Measurements from ENCODE around the gene KCNT1. TPM values are rescaled to one million over a fixed set of nuclear protein-coding genes. Genes with fewer than 3 reads are reported as not detected.
A peak's percentile ranks its signal among the peaks of the same experiment; 100 is the strongest.

KCNT1 gene
- total RNA-seq, 1 experiment from 2014 or later, result 0.68 TPM

- no peaks in the 10 kb centered on the region for H3K4me1 ChIP-seq (ENCODE audit: insufficient read depth, low read length)
- Mint-ChIP-seq H3K36me3 (ENCODE audit: insufficient read depth in 1 of 3, low read depth in 3 of 3) (no peaks in the 10 kb centered on the region), H3K4me1 (peaks cover 3 to 9% of the 10 kb centered on the region in 2 experiments; a peak in 3 of 4 replicates), H3K9me3 (no peaks in the 10 kb centered on the region), H3K27me3 (ENCODE audit: low read depth) (no peaks in the 10 kb centered on the region; the same call in 1 of the 2 replicates), H3K4me3 (no peak overlapping the region), H3K27ac (peak overlapping the region in 1 of 3 experiments; percentile 40; a peak in 2 of 7 replicates)
- DNase-seq, result no peak
- no peak overlapping the region for H4K91ac ChIP-seq (ENCODE audit: insufficient read length, low read depth, low read length)
- no peak overlapping the region for H2AK5ac ChIP-seq (ENCODE audit: insufficient read length, low read length)
- no peak overlapping the region for H3T11ph ChIP-seq (ENCODE audit: low read length)
- no peak overlapping the region for H3K9ac ChIP-seq (ENCODE audit: extremely low read depth, insufficient read length, low read length)
- no peak overlapping the region for H3K4ac ChIP-seq (ENCODE audit: low read depth, low read length)
- H3K79me1 ChIP-seq (ENCODE audit: insufficient read depth, low read depth, low read length, poor library complexity, severe bottlenecking), result no peaks in the 10 kb centered on the region
- H3K9me3 ChIP-seq (ENCODE audit: control insufficient read depth, low read depth, low read length), result no peaks in the 10 kb centered on the region
- WGBS (ENCODE audit: extremely low coverage, insufficient read length, low lambda C conversion rate), result no CpG with 5 or more reads among the region's 16 CpGs
- no peak overlapping the region for H4K8ac ChIP-seq (replicated peaks; ENCODE audit: insufficient read length, low read depth, low read length)
- no peak for TF ChIP-seq CTCF (conservative IDR thresholded peaks at IDR 0.05)
- H2BK5ac ChIP-seq (ENCODE audit: insufficient read length, low read length), result no peak overlapping the region
- H3K4me2 ChIP-seq (ENCODE audit: insufficient read depth, insufficient read length, low read length), result no peak overlapping the region
- H3K23me2 ChIP-seq (ENCODE audit: insufficient read length, low read depth, low read length, poor library complexity, severe bottlenecking), result no peaks in the 10 kb centered on the region
- no peak overlapping the region for H3K27ac ChIP-seq (ENCODE audit: insufficient read length, low read depth, low read length)
- no peak overlapping the region for H2BK15ac ChIP-seq (ENCODE audit: low read depth, low read length)
- no peaks in the 10 kb centered on the region for H3K27me3 ChIP-seq (ENCODE audit: insufficient read depth, low read length)
- no peak overlapping the region for H3K23ac ChIP-seq (ENCODE audit: insufficient read length, low read depth, low read length)
- H2AFZ ChIP-seq (ENCODE audit: low read length), result no peak overlapping the region
- H3K18ac ChIP-seq (ENCODE audit: insufficient read length, low read depth, low read length), result no peak overlapping the region
- no peaks in the 10 kb centered on the region for H4K20me1 ChIP-seq (ENCODE audit: control insufficient read depth, insufficient read depth, insufficient read length)
- H4K5ac ChIP-seq (ENCODE audit: insufficient read length, low read depth, low read length), result no peak overlapping the region
- no peak overlapping the region for H3K56ac ChIP-seq (ENCODE audit: insufficient read length, low read depth, low read length)
- no peak overlapping the region for H2BK20ac ChIP-seq (ENCODE audit: low read depth, low read length, poor library complexity, severe bottlenecking)
- no peaks in the 10 kb centered on the region for H3K79me2 ChIP-seq (ENCODE audit: insufficient read depth, low read length)
- H3K14ac ChIP-seq (ENCODE audit: insufficient read depth, low read length), result no peak overlapping the region; the same call in 1 of the 2 replicates
- no peak overlapping the region for H2BK120ac ChIP-seq (ENCODE audit: low read depth, low read length, poor library complexity, severe bottlenecking)
- H2BK12ac ChIP-seq (ENCODE audit: insufficient read length, low read depth, low read length), result no peak overlapping the region
Measured at GRCh38 chr9:135793221-135794056, 91.5 kb downstream of the KCNT1 start.
